Testis (tissue), 3 donors: Measurements from ENCODE around the gene PITPNM1. TPM values are rescaled to one million over a fixed set of nuclear protein-coding genes. Genes with fewer than 3 reads are reported as not detected.

Experiments used
- DNase-seq: peaks from one replicate; pipeline ENCODE4 v3.0.0-alpha.2; 2019
- H3K27ac ChIP-seq, 2 donors: fragments of 200-600 bp; sonication (generic); one replicate each; pipeline ENCODE4 v1.5.1; 2019
- H3K27me3 ChIP-seq: fragments of 200-600 bp; sonication (generic); one replicate; pipeline ENCODE4 v1.5.1; 2019
- H3K36me3 ChIP-seq: fragments of 200-600 bp; sonication (generic); one replicate; pipeline ENCODE4 v1.5.1; 2017; ENCODE audit warnings: low read depth; ENCODE audit errors: missing control alignments
- H3K4me1 ChIP-seq: fragments of 200-600 bp; sonication (generic); one replicate; pipeline ENCODE4 v1.5.1; 2019
- H3K4me3 ChIP-seq, 2 donors: fragments of 200-600 bp; sonication (generic); one replicate each; pipeline ENCODE4 v1.5.1; 2017 to 2019
- H3K9me3 ChIP-seq: fragments of 200-600 bp; sonication (generic); one replicate; pipeline ENCODE4 v1.5.1; 2017
- POLR2A ChIP-seq: fragments of 450-650 bp; IDR thresholded peaks from one replicate; pipeline ENCODE4 v1.6.1; 2017; ENCODE audit warnings: antibody characterized with exemption, mild to moderate bottlenecking, moderate library complexity
- WGBS, 2 donors: methylation state at CpG; one replicate each; pipeline ENCODE4 v1.1.5; 2018; 5-methylcytosine and 5-hydroxymethylcytosine counted together
- intact Hi-C: fragments of 100-400 bp; cut with DNase I; formaldehyde crosslinking; loops from one replicate; pipeline ENCODE4 v1.15.1; 2023; ENCODE audit warnings: low total_unique reads
- polyA plus RNA-seq: library from polyadenylated mRNA; stranded (reverse); fragments of 350-450 nt; fragmentation: Illumina TruSeq; extraction: RNeasy Lipid Tissue Mini Kit (QIAGEN cat#74804); gene quantifications from one replicate; pipeline ENCODE4 v1.2.3, GENCODE V29; 2014; ENCODE audit warnings: low read depth, low replicate concordance; ENCODE audit not compliant: insufficient read depth
- total RNA-seq, 2 donors: library from RNA; depleted of rRNA; stranded (reverse); fragments of >200 nt; gene quantifications; one replicate each; pipeline ENCODE4 v1.2.3, GENCODE V29; 2016
- TF ChIP-seq, protein P1 (sequence below), 3 experiments: fragments of 450-650 bp in 2 of 3; fragments of 200-600 bp in 1 of 3; sonication (generic) in 1 of 3; IDR thresholded peaks; one replicate each; pipeline ENCODE4 v1.5.1; 2016 to 2019; ENCODE audit warnings: antibody characterized with exemption in 3 of 3, mild to moderate bottlenecking in 2 of 3, moderate library complexity in 1 of 3

Gene PITPNM1
- total and polyA plus RNA-seq, 3 donors from 2014 or later: 15.5 to 23.5 (median 19.6) TPM

DNA sequence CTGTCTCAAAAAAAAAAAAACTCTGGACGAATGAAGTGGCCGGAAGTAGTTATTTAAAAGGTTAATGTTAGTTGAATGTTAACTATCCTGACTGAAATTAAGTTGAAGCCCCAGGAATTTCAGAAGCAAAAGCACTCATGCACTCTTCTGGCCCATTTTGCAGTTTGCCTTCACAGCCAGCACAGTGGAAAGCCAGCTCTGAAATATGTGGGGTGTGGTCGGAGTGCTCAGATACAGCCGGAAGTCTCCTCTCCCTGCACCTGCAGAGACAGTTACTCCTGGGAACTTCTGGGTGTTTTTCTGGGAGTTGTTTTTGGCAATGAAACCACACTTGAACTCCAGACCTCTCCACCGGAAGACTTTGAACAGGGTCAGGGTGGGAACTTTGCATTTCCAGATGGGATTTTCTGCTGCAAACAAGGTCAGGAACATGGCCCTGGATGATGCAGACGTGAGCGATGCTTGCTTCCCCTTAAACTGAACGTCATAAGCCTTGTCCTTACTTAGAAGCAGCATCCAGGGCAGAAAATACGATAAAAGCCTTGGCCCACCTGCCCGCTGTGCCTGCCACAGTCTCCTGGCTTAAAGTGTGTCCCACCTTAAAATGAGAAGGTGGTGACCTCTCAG lies 39.6 kb upstream of the PITPNM1 start:
- H3K36me3 ChIP-seq: no peaks in the 10 kb centered on the region
- no peaks in the 10 kb centered on the region for H3K9me3 ChIP-seq
- no peak overlapping the region for H3K27ac ChIP-seq
- no peak for DNase-seq
- intact Hi-C loops: no loop called here
- no peaks in the 10 kb centered on the region for H3K27me3 ChIP-seq
- peaks cover 5% of the 10 kb centered on the region for H3K4me1 ChIP-seq
- no peak overlapping the region for H3K4me3 ChIP-seq
- WGBS, 2 donors: 54 to 64% methylated on average over 10 of the region's 10 CpGs
- TF ChIP-seq, protein P1, sequence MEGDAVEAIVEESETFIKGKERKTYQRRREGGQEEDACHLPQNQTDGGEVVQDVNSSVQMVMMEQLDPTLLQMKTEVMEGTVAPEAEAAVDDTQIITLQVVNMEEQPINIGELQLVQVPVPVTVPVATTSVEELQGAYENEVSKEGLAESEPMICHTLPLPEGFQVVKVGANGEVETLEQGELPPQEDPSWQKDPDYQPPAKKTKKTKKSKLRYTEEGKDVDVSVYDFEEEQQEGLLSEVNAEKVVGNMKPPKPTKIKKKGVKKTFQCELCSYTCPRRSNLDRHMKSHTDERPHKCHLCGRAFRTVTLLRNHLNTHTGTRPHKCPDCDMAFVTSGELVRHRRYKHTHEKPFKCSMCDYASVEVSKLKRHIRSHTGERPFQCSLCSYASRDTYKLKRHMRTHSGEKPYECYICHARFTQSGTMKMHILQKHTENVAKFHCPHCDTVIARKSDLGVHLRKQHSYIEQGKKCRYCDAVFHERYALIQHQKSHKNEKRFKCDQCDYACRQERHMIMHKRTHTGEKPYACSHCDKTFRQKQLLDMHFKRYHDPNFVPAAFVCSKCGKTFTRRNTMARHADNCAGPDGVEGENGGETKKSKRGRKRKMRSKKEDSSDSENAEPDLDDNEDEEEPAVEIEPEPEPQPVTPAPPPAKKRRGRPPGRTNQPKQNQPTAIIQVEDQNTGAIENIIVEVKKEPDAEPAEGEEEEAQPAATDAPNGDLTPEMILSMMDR (IDR thresholded peaks at IDR 0.05): no peak
- TF ChIP-seq POLR2A: no peak

DNA sequence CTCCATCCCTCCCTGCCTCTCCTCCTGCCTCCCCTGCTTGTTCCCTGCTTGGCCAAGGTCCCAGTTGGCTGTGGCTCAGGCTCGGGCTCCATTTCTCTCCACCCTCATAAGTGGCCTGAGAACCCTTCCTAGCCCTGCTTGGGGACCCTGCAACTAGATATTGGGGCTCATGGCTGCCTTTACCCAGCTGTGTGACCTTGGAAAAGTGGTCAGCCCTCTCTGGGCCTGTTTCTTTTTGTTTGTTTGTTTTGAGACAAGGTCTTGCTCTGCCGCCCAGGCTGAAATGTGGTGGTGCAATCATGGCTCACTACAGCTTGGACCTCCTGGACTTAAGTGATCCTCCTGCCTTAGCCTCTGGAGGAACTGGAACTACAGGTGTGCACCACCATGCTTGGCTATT lies 38.4 kb upstream of the PITPNM1 start:
- Histone ChIP-seq H3K4me1 (peaks cover 5% of the 10 kb centered on the region), H3K36me3 (no peaks in the 10 kb centered on the region), H3K27me3 (no peaks in the 10 kb centered on the region), H3K9me3 (no peaks in the 10 kb centered on the region), H3K27ac (no peak overlapping the region), H3K4me3 (no peak overlapping the region)
- no peak for DNase-seq
- WGBS, 2 donors: 57 to 64% methylated on average over 2 of the region's 2 CpGs
- TF ChIP-seq, protein P1 (IDR thresholded peaks at IDR 0.05): no peak
- TF ChIP-seq POLR2A: no peak
- intact Hi-C loops: no loop called here

DNA sequence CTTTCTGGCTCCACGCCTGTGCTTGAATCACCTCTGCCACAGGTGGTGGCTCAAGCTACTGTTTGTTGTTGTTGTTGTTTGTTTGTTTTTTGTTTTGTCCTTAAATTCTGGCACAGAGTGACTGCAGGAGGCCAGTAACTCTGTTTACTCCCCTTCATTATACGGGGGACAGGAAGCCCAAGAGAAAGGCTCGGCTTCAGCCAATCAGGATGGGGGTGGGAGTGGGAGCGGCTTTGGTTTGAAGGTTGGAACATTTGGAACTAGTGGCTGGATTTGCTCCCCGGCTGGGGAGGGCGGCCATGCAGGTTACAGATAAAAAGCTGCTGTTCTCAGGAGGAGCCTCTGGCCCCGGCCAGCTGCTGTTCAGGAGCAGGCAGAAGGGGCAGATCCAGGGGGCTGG lies 37.8 kb upstream of the PITPNM1 start:
- DNase-seq: no peak
- Histone ChIP-seq H3K4me3 (no peak overlapping the region), H3K27ac (no peak overlapping the region), H3K4me1 (peaks cover 5% of the 10 kb centered on the region), H3K27me3 (no peaks in the 10 kb centered on the region), H3K36me3 (no peaks in the 10 kb centered on the region), H3K9me3 (no peaks in the 10 kb centered on the region)
- intact Hi-C loops: no loop called here
- TF ChIP-seq, protein P1 (IDR thresholded peaks at IDR 0.05): no peak
- TF ChIP-seq POLR2A: no peak
- 74% methylated on average over 6 to 7 of the region's 7 CpGs for WGBS, 2 donors

DNA sequence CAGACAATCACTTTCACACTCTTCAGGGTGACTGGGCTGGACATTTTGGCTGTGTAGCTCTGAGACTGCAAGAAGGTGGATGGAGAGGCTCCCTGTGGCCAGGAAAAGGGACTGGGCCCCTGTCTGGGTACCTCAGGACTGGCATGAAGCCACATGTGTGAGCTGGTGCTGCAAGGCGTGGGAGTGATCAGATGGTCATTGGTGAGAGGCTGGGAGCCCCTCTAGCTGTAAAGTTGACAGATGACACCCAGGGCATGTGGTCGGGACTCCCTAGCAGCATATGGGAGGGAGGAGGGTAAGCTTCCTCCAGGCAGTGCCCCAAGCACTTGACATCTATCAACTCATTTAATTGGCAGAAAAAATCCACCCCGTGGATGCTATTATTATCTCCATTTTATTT lies 37.0 kb upstream of the PITPNM1 start:
- 76 to 88% methylated on average over 3 of the region's 3 CpGs for WGBS, 2 donors
- intact Hi-C loops: no loop called here
- no peak overlapping the region for H3K27ac ChIP-seq

More for the DNA sequence above, 37.0 kb upstream of the PITPNM1 start:
- H3K4me1 ChIP-seq: peaks cover 5% of the 10 kb centered on the region
- no peak for DNase-seq
- H3K4me3 ChIP-seq: no peak overlapping the region
- no peaks in the 10 kb centered on the region for H3K27me3 ChIP-seq
- no peaks in the 10 kb centered on the region for H3K9me3 ChIP-seq
- TF ChIP-seq, protein P1 (IDR thresholded peaks at IDR 0.05): no peak
- TF ChIP-seq POLR2A: no peak
- H3K36me3 ChIP-seq: no peaks in the 10 kb centered on the region
